Neuron (in vitro differentiated cells): ENCODE measurements around the gene UBE2L3.
A peak's percentile ranks its signal among the peaks of the same experiment; 100 is the strongest.
"Not testable (repeated sequence)": the region's sequence is repeated elsewhere in the genome, so short reads cannot be mapped to it uniquely, and the experiment has no call there.

ENCODE experiments used
- H2AFZ ChIP-seq: one replicate; pipeline ENCODE4 v1.6.1; 2013; ENCODE audit warnings: low read depth, mild to moderate bottlenecking, inconsistent platforms, low read length, moderate library complexity
- H3K27me3 ChIP-seq: one replicate; pipeline ENCODE4 v1.6.1; 2013; ENCODE audit warnings: low read length; ENCODE audit not compliant: insufficient read depth
- H3K36me3 ChIP-seq: one replicate; pipeline ENCODE4 v1.6.1; 2013; ENCODE audit warnings: low read length; ENCODE audit not compliant: insufficient read depth
- H3K4me1 ChIP-seq: one replicate; pipeline ENCODE4 v1.6.1; 2013; ENCODE audit warnings: low read length; ENCODE audit not compliant: insufficient read depth
- H3K4me3 ChIP-seq: 2 replicates; pipeline ENCODE4 v1.5.1; 2013; ENCODE audit warnings: mild to moderate bottlenecking, low read length, moderate library complexity
- H3K9me3 ChIP-seq: one replicate; pipeline ENCODE4 v1.6.1; 2013; ENCODE audit warnings: low read length

Gene UBE2L3

GRCh38 chr22:21567456-21568346 lies at the start of gene UBE2L3:
UBE2L3 (plus strand) TSS chr22:21567714; CDS start chr22:21567745, 31 bp downstream.
- no peaks in the 10 kb centered on the region for H3K36me3 ChIP-seq
- H3K9me3 ChIP-seq: peaks cover 2% of the 10 kb centered on the region
- H3K4me3 ChIP-seq: peak within 1 kb of the TSS; percentile 76
- peaks cover 18% of the 10 kb centered on the region for H3K4me1 ChIP-seq
- no peaks in the 10 kb centered on the region for H3K27me3 ChIP-seq
- no peak within 1 kb of the TSS for H2AFZ ChIP-seq

- H2AFZ ChIP-seq, H3K36me3 ChIP-seq, H3K4me3 ChIP-seq, H3K9me3 ChIP-seq, H3K27me3 ChIP-seq, H3K4me1 ChIP-seq: not testable (repeated sequence)
These were observed 40.6 kb upstream of the UBE2L3 start for GRCh38 chr22:21526705-21527500.

GRCh38 chr22:21531525-21531924 lies 36.0 kb upstream of the UBE2L3 start:
- H3K27me3 ChIP-seq, H2AFZ ChIP-seq, H3K9me3 ChIP-seq, H3K4me3 ChIP-seq, H3K36me3 ChIP-seq, H3K4me1 ChIP-seq: not testable (repeated sequence)

GRCh38 chr22:21532863-21533648 lies 34.5 kb upstream of the UBE2L3 start:
- not testable (repeated sequence) for H3K27me3 ChIP-seq, H3K9me3 ChIP-seq, H3K4me1 ChIP-seq, H3K36me3 ChIP-seq, H2AFZ ChIP-seq, H3K4me3 ChIP-seq

- not testable (repeated sequence) for H3K36me3 ChIP-seq, H3K4me1 ChIP-seq, H2AFZ ChIP-seq, H3K9me3 ChIP-seq, H3K4me3 ChIP-seq, H3K27me3 ChIP-seq
These were observed 27.7 kb upstream of the UBE2L3 start for GRCh38 chr22:21539862-21540261.

GRCh38 chr22:21544432-21545322 lies 22.8 kb upstream of the UBE2L3 start:
- H2AFZ ChIP-seq, H3K9me3 ChIP-seq, H3K36me3 ChIP-seq, H3K4me1 ChIP-seq, H3K4me3 ChIP-seq, H3K27me3 ChIP-seq: not testable (repeated sequence)

- not testable (repeated sequence) for H3K4me1 ChIP-seq, H2AFZ ChIP-seq, H3K9me3 ChIP-seq, H3K4me3 ChIP-seq, H3K27me3 ChIP-seq, H3K36me3 ChIP-seq
These were observed 18.0 kb upstream of the UBE2L3 start for GRCh38 chr22:21549558-21549957.

- not testable (repeated sequence) for H3K27me3 ChIP-seq, H3K36me3 ChIP-seq, H3K4me1 ChIP-seq, H3K9me3 ChIP-seq, H3K4me3 ChIP-seq, H2AFZ ChIP-seq
These were observed 17.4 kb upstream of the UBE2L3 start for GRCh38 chr22:21550008-21550677.

GRCh38 chr22:21550678-21551047 lies 16.9 kb upstream of the UBE2L3 start:
- not testable (repeated sequence) for H2AFZ ChIP-seq, H3K36me3 ChIP-seq, H3K27me3 ChIP-seq, H3K4me3 ChIP-seq, H3K9me3 ChIP-seq, H3K4me1 ChIP-seq

- not testable (repeated sequence) for H3K27me3 ChIP-seq, H3K4me3 ChIP-seq, H3K9me3 ChIP-seq, H3K36me3 ChIP-seq, H2AFZ ChIP-seq, H3K4me1 ChIP-seq
These were observed 16.2 kb upstream of the UBE2L3 start, which contains the start of gene RIMBP3C for GRCh38 chr22:21551361-21551760. RIMBP3C (minus strand) TSS chr22:21551461; CDS start chr22:21550976, 485 bp downstream.

- H3K9me3 ChIP-seq, H3K4me1 ChIP-seq, H3K36me3 ChIP-seq, H3K4me3 ChIP-seq, H2AFZ ChIP-seq, H3K27me3 ChIP-seq: not testable (repeated sequence)
These were observed 8.0 kb upstream of the UBE2L3 start for GRCh38 chr22:21559345-21560125.
